ENCODE data around the gene XAB2.

The XAB2 gene

DNA sequence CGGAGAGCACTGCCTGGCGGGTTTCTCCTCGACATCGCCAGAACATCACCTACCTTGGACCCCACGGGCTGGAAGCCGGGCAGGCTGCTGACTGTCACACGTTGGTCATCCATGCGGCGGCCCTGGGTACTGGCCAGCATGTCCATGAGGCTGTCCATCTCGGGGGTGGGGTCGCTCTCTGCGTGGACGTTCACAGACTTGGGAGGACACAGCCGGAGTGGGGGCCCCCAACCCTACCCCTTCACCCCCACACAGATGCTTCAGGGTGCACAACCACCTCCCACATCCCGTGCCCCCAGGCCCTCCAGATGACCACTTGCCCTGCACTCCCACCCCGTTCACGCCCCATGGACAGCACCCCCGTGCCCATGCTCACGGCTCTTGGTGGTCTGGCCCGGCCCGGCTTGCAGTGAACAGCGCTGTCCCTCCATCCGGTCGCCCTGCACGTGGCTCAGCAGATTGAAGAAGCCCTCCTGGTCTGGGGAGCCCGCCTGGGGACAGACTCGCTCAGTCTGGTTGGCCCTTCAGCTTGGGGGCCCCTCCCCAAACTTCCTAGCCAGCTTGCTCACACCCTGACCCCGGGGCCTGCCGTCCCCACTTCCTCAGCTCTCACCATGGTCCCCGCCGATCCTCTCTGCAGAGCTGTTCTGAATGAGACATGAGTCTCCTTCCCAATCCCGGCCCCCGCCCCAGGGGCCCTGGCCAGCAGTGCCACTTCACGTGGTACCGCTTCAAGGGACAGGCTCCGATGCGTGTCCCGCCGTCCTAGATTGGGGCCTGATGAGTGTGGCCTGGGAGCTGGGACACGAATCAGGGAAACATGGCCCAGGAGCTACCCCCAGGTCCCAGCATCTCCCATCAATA is 3.2 kb upstream of the XAB2 start:
- no peak for DNase-seq

DNA sequence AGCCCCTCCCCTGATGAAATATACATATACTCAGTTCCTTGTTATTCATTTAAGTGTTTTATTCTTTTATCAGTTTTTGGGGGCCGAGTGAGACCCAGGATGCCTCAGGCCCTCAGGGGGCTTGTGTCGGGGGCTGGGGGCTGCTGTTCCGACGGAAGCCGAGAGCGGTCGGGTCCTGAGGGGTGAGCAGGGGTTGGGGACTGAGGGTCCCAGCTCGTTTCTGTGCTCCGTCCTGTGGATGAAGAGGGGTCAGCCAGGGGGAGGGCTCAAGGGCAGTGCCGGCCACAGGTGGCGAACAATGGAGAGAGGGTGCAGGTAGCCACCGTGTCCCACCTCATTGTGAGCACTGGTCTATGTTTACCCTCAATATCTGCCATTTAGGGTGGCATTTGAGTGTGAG is 2.2 kb upstream of the XAB2 start:
- DNase-seq, result no peak

DNA sequence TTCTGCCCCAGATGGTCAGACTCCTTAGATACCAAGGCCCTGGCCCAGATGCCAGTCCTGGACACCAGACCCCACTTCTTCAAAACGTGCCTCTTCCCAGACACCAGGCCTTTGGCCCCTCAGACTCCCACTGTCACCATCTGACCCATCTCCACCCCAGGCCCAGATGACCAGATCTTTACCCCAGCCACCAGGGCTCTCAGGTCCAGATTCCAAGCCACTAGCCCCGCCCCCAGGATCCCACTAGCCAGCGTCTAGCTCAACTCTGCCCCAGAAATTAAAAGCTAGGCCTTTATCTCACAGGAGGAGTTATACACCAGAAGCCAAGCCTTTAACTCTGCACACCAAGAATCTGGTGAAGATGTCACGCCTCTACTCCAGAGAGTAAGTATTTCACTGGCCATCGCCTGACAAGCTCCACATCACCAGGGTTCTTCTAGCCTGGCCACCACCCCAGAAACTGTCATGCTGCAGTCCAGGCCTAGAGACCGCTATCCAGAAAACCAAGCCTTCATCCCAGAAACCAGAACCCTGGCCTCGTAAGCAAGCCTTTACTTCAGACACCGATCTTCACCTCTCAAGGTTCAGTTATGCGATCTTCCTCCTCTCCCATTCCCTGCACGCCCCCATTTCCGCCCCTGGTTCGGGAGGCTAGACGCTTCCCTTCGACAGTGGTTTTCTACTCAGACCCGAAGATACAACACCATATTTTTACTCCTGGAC is 595 bp downstream of the XAB2 start:
- DNase-seq, result no peak

DNA sequence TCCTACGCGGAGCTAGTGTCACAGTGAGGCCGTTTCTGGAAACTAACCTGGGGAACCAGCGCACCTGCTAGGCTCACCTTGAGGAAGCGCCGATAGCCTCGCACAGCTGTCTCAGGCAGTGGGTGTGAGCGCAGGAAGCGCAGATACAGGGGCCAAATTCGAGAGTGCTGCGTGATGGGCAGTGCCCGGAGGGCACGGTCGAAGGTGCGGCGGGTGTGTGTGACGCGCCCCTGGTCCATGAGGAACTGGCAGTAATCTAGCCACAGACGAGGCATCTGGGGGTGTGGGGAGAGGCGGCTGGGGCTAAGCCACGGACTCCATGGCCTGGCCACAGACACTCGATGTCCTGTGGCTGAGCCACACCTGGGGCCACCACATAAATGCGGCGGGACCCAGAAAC is 2.2 kb downstream of the XAB2 start:
- DNase-seq, result no peak

DNA sequence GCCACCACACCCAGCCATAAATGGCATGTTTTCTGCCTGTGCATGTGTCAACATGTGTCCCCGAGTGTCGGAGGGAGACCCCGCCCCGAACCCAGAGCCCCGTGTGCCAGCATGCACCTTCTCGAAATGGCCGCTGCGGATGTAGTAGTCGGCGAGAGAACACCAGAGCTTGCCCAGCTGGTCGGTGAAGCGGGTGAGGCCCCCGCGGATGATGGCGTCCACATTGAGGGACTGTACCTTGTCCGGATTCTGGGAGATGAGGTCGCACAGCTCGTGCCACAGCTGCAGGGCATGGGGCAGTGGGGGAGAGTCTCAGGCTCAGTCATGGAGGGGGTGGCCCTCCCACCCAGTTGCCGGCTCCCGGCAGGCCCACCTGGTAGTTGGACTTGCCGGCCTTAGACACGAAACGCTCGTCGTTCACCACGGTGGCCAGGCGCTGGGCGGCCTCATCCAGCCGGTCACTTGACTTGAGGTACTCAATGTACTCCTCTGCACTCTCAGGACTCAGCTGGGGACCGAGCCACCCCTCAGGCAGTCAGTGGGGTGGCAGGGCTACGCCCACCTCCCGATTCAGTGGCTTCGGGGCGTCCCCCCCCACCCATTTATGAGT is 3.5 kb downstream of the XAB2 start:
- DNase-seq, result no peak

DNA sequence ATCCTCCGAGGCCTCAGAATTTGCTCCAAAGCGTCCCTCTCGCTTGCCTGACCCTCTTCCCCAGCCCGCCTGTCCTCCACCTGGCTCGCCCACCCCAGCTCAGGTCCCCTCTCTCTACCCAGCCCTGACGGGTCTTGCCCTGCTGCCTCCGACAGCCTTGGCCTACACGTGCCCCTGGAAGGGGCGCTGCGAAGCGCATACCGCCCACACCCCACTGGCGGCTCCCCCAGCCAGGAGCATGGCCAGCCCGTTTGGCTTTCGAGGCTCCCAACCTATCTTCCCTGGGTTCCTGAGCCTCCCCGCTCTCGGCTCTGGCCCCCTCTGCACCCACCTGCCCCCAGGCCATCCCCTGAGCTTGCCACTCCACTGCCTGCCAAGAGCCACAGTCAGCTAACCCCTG is 4.5 kb downstream of the XAB2 start:
- DNase-seq, result no peak

DNA sequence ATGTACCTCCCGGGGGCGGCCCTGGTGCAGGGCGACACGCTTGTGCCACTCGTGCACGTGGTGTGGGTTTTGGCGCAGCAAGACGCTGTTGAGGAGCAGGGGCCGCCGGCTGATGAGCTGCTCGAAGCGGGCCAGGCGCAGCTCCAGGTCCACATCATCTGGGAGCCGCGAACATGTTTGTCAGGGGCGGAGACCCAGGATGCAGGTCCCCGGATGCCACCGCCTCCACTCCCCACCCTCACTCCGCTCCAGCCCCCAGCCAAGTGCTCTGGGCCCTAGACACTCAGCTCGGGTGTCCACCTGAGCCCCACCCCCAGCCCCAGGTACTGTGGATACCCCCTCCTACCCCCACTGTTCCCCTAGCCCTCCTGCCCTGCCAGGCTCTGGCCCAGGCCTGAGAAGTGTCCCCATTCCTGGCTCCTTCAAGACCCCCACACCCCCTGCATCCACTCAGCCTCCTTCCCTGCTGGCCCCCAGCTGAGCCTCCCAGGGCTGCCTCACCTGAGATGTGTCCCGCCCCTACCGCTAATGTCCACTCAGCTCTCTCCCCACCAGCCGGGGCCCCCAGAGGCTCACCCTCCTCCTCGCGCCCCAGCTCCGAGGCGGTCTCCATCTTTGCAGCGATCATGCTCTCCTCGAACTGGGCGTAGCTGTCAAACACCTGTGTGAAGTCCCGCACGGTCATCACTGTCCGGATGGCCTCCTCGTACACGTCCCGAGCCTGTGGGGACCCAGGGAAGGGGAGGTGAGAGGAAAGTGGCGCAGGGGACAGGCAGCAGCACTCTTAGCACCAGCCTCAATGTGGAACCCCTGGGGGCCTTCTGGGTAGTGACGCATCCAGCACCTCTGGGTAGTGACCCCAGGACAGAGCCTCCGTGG is 5.4 kb downstream of the XAB2 start:
- DNase-seq, result no peak

DNA sequence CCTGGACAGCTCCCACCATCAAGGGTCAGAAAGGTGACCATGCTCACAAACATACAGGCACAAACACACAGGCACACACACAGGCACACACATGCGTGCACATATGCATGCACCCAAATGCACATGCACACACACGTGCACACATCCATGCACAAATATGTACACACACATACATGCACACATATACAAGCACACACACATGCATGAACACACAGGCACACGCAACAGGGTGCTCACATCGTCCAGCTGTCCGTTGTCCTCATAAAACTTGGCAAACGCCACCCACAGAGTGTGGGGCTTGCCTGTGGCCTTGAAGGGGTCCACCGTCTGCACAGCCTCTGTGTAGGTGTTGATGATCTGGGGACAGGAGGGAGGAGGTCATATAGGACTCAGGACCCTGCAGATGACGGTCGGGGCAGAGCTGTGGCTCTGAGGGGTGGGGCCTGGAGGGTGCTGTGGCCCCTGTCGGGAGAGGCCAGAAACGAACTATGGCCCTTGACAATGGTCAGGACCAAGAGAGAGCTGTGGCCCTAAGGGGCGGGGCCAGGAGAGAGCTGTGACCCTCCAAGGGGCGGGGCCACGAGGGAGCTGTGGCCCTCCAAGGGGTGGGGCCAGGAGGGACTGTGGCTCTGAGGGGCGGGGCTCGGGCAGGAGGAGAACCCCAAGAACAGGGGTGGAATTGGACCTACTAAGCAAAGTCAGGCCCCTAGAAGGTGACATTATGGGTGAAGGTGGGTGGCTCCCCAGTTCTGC is 6.2 kb downstream of the XAB2 start:
- no peak for DNase-seq

DNA sequence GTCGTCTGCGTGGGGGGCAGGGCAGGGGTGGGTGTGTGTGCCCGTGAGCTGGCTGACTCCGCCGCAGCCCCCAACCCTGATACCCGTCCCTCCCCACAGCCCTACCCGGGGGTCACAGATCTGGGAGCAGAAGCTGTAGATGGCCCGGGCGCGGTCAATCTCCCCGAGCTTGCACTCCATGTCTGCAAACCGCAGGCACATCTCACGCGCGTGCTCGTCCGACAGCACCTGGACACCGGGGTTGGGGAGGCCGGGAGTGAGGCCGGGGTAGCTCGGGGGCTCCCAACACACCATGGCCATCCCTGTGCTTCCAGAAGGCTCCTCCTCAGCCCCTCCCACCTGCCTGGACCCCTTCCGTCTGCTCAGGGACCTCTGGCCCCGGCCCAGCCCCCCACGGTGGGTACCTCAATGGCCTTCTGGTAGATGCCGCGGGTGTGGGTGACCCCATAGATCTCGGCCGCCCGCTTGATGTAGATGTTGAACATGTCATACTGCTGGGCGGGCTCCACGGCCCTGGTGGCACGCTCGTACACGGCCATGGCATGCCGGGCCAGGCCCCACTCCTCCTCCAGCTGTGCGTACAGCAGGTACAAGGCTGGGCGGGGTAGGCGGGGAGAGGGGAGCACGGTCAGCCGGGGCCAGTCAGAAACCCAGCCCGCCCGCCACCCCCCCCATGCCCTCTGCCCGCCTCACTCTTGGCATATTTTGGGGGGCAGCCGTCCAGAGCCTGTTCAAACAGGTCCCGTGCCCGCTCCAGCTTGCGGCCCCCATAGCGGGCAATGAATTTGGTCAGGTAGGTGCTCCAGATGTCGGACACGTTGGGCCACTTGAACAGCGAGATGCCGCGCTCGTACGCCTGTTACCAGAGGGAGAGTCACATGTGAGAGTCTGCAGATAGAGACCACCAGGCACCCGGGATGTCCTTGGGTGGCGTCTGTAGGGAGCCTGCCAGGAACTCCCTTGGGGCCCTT is 8.6 kb downstream of the XAB2 start:
- DNase-seq, result no peak

DNA sequence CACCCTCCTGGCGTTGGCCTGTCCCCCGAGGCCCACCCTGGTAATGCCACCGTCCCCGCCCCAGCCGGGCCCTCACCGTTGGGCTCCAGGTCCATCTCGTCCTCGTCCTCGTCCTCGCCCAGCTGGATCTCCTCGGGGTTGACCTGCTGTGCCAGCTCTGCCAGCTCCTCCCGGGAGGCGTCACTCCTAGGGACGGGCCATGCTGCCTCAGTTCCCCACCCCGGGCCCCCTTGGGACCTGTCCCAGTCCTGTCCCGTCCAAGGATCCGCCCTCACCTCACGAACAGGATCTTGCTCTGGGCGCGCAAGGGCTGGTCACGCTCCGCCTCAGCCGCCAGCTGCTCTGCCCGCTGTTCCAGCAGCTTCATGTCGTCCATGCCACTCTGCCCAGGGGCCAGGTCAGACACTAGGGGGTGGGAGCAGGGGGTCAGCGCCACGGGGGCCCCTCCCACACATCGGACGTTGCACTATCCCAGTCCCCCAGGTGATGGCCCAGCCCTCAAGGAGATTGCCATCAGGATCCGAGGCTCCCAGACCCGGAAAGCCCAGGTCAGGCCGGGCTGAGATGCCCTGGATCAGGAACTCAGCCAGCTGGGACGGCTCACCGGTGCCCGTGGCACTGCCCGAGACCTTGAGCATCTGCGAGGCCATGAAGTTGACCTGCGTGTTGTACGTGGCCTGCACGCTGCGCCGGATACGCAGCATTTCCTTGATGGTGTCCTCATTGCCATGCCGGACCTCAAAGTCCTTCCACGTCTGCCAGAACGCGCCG is 9.5 kb downstream of the XAB2 start:
- no peak for DNase-seq

DNA sequence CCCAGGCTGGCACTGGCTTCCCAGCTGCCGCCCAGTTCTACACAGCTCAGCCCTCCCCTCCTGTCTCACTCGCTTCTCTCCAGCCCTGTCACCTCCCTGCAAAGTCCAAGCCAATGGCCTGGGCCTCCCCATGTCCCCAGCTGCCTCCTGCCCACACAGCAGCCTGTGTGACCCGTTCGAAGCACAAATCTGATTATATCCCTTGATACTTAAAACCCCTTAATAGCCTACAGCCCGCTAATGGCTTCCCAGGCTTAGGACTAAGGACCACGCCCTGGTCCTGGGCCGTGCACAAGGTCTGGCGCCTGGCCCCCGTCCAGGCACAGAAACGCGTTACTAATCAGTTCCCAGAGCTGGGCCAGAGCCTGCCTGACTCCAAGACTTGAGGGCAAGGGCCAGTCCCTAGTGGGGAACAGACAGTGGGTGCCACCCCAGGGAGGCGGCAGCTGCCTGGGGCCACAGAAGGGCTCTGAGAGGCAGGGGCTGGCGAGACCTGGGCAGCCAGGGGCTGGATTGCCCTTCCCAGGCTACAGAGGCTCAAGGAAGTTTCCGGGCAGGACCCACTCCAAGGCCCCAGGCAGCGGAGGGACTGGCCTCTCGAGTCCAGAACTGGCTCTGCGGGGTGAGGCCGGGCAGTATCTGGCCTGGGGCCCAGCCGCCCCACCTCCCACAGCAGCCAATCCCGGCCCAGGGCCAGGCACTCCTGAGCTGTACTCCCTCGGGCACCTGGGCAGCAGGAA is 10.4 kb downstream of the XAB2 start:
- DNase-seq, result no peak

DNA sequence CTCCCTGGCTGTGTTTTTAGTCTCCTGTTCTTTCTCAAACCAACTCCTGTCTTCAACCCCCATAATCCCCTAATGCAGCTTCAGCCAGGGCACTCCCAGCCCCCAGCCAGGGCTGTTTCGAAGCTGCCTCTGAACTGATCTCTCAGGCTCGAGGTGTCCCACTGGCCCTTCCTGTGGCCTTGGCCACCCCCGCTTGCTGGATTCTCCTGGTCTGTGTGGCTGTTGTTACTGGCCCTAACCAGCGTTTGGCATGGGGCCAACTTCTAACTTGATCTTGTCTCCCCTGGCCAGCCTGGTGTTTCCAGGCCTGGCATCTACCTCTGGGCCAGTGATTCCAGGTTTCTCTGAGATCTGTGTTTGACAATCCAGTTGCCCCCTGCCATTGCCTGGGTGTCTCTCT is 11.0 kb downstream of the XAB2 start:
- DNase-seq, result no peak

DNA sequence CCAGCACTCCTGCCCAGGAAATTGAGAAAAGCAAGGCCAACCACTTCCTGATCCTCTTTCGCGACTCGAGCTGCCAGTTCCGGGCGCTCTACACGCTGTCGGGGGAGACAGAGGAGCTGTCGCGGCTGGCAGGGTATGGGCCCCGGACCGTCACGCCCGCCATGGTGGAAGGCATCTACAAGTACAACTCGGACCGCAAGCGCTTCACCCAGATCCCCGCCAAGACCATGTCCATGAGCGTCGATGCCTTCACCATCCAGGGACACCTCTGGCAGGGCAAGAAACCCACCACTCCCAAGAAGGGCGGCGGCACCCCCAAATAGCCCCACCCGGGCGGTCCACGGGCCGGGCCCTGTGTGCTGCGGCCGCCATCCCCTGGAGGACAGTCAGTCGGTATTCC is 11.6 kb downstream of the XAB2 start:
- DNase-seq, result no peak

DNA sequence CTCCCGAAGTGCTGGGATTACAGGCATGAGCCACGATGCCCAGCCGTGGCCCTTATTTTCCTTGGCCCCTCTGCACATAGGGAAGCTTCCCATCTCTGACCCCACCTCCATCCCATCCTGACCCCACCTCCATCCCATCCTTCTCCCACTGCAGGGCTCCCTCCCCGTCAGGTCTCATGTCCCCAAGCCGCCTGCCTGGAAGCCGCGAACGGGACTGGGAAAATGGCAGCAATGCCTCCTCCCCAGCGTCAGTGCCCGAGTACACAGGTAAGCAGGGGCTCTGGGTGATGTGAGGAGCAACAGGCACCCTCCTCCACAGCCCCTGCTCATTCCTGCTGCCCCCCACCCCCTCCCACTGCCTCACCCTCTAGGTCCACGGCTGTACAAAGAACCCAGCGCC is 12.2 kb downstream of the XAB2 start:
- no peak for DNase-seq

DNA sequence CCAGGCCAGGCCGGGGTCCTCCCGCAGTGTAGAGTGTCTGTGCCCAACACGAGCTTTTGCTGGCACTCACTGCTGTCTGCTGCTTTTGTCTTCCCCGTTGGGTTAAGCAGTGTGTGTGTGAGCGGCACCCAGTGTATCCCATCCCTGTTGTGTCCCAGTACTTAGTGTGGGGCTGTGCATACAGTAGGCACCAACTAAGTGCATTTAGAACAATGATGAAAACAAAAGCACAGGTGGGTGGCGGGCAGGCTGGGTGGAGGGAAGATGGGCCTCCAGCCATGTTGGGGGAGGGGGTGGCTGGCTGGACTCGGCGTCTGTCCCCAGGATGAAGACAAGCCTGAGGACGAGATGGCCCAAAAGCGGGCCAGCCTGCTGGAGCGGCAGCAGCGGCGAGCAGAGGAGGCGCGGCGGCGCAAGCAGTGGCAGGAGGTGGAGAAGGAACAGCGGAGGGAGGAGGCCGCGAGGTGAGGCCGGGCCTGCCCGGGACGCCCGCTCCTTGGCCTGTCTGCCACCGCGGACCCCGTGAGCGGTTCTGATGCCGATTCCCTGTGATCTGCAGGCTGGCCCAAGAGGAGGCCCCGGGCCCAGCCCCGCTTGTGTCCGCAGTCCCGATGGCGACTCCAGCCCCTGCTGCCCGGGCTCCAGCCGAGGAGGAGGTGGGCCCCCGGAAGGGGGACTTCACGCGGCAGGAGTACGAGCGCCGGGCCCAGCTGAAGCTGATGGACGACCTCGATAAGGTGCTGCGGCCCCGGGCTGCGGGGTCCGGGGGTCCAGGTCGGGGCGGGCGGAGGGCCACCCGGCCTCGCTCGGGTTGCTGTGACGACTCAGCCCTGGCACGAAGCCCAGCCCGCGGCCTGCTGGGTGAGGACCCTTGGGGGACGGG is 14.2 kb downstream of the XAB2 start:
- DNase-seq, result no peak

DNA sequence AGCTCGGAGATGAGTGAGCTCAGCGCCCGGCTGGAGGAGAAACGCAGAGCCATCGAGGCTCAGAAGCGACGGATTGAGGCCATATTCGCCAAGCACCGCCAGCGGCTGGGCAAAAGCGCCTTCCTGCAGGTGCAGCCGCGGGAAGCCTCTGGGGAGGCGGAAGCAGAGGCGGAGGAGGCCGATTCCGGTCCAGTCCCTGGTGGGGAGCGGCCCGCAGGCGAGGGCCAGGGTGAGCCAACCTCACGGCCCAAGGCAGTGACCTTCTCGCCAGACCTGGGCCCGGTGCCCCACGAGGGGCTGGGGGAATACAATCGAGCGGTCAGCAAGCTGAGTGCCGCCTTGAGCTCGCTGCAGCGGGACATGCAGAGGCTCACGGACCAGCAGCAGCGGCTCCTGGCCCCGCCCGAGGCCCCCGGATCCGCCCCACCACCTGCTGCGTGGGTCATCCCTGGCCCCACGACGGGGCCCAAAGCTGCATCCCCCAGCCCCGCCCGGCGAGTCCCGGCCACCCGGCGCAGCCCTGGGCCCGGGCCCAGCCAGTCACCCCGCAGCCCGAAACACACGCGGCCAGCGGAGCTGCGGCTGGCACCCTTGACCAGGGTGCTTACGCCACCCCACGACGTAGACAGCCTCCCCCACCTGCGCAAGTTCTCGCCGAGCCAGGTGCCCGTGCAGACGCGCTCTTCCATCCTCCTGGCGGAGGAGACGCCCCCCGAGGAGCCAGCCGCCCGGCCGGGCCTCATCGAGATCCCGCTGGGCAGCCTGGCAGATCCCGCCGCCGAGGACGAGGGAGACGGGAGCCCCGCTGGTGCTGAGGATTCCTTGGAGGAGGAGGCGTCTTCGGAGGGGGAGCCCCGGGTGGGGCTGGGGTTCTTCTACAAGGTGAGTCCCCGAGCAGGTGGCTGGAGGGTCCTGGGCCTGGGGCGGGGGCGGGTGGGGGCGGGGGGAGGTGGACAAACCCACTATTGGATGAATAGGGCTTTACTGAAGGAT is 16.8 kb downstream of the XAB2 start:
- no peak for DNase-seq
